C4-2B (cell line): Measurements from ENCODE around the gene INPP4A.

ENCODE experiments used
- CTCF ChIP-seq: fragments of 450-650 bp; conservative IDR thresholded peaks from 2 replicates; pipeline ENCODE4 v1.5.1; 2017; ENCODE audit warnings: mild to moderate bottlenecking
- ZFX ChIP-seq: fragments of 450-650 bp; IDR thresholded peaks from 2 replicates; pipeline ENCODE4 v1.6.1; 2017

- no peak for TF ChIP-seq CTCF
- no peak for TF ChIP-seq ZFX
Measured at GRCh38 chr2:98554116-98554861, 109.6 kb downstream of the INPP4A start.
